GM15510 (cell line): ENCODE data around the gene MEIS2.

Experiments used
- POLR2A ChIP-seq: IDR thresholded peaks from 3 replicates; pipeline ENCODE4 v1.6.1; 2011; ENCODE audit warnings: borderline replicate concordance; ENCODE audit not compliant: insufficient read length; ENCODE audit errors: extremely low read depth

The MEIS2 gene

GRCh38 chr15:36856339-36856973, 243.9 kb downstream of the MEIS2 start:
- no peak for TF ChIP-seq POLR2A

- no peak for TF ChIP-seq POLR2A
Measured at GRCh38 chr15:36850864-36851263, 249.5 kb downstream of the MEIS2 start.

- TF ChIP-seq POLR2A = no peak
Measured at GRCh38 chr15:36845270-36845669, 255.1 kb downstream of the MEIS2 start.

- no peak for TF ChIP-seq POLR2A
Measured at GRCh38 chr15:36844534-36844998, 255.8 kb downstream of the MEIS2 start.

- TF ChIP-seq POLR2A = no peak
Measured at GRCh38 chr15:36843822-36844221, 256.5 kb downstream of the MEIS2 start.

- no peak for TF ChIP-seq POLR2A
Measured at GRCh38 chr15:36841193-36841592, 259.2 kb downstream of the MEIS2 start.
